Testis (tissue), 3 donors: Measurements from ENCODE around the gene FGF12. TPM values are rescaled to one million over a fixed set of nuclear protein-coding genes. Genes with fewer than 3 reads are reported as not detected.

Experiments used
- DNase-seq: peaks from one replicate; pipeline ENCODE4 v3.0.0-alpha.2; 2019
- H3K27ac ChIP-seq, 2 donors: fragments of 200-600 bp; sonication (generic); one replicate each; pipeline ENCODE4 v1.5.1; 2019
- H3K27me3 ChIP-seq: fragments of 200-600 bp; sonication (generic); one replicate; pipeline ENCODE4 v1.5.1; 2019
- H3K36me3 ChIP-seq: fragments of 200-600 bp; sonication (generic); one replicate; pipeline ENCODE4 v1.5.1; 2017; ENCODE audit warnings: low read depth; ENCODE audit errors: missing control alignments
- H3K4me1 ChIP-seq: fragments of 200-600 bp; sonication (generic); one replicate; pipeline ENCODE4 v1.5.1; 2019
- H3K4me3 ChIP-seq, 2 donors: fragments of 200-600 bp; sonication (generic); one replicate each; pipeline ENCODE4 v1.5.1; 2017 to 2019
- H3K9me3 ChIP-seq: fragments of 200-600 bp; sonication (generic); one replicate; pipeline ENCODE4 v1.5.1; 2017
- POLR2A ChIP-seq: fragments of 450-650 bp; IDR thresholded peaks from one replicate; pipeline ENCODE4 v1.6.1; 2017; ENCODE audit warnings: antibody characterized with exemption, mild to moderate bottlenecking, moderate library complexity
- WGBS, 2 donors: methylation state at CpG; one replicate each; pipeline ENCODE4 v1.1.5; 2018; 5-methylcytosine and 5-hydroxymethylcytosine counted together
- intact Hi-C: fragments of 100-400 bp; cut with DNase I; formaldehyde crosslinking; loops from one replicate; pipeline ENCODE4 v1.15.1; 2023; ENCODE audit warnings: low total_unique reads
- polyA plus RNA-seq: library from polyadenylated mRNA; stranded (reverse); fragments of 350-450 nt; fragmentation: Illumina TruSeq; extraction: RNeasy Lipid Tissue Mini Kit (QIAGEN cat#74804); gene quantifications from one replicate; pipeline ENCODE4 v1.2.3, GENCODE V29; 2014; ENCODE audit warnings: low read depth, low replicate concordance; ENCODE audit not compliant: insufficient read depth
- total RNA-seq, 2 donors: library from RNA; depleted of rRNA; stranded (reverse); fragments of >200 nt; gene quantifications; one replicate each; pipeline ENCODE4 v1.2.3, GENCODE V29; 2016
- TF ChIP-seq, protein P1 (sequence below), 3 experiments: fragments of 450-650 bp in 2 of 3; fragments of 200-600 bp in 1 of 3; sonication (generic) in 1 of 3; IDR thresholded peaks; one replicate each; pipeline ENCODE4 v1.5.1; 2016 to 2019; ENCODE audit warnings: antibody characterized with exemption in 3 of 3, mild to moderate bottlenecking in 2 of 3, moderate library complexity in 1 of 3

The FGF12 gene
- total and polyA plus RNA-seq, 3 donors from 2014 or later, result 2.3 to 3.3 (median 3.0) TPM

DNA sequence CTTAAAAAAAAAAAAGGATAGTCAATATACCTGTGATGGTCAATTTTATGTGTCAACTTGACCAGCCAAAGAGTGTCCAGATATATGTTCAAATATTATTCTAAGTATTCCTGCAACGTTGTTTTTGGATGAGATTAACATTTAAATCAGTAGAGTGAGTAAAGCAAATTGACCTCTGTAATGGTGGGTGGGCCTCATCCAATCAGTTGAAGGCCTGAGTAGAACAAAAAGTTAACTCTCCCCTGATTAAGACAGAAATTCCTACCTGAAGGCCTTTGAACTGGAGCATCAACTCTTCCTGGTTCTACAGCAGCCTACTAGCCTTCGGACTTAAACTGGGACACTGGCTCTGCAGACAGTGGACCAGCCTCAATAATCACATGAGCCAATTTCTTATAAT is 154.1 kb downstream of the FGF12 start:
- no peak overlapping the region for H3K4me3 ChIP-seq
- no peaks in the 10 kb centered on the region for H3K27me3 ChIP-seq
- no peaks in the 10 kb centered on the region for H3K4me1 ChIP-seq
- 84 to 85% methylated on average over 2 of the region's 2 CpGs for WGBS, 2 donors
- H3K27ac ChIP-seq, result no peak overlapping the region
- H3K36me3 ChIP-seq, result no peaks in the 10 kb centered on the region
- no peak for DNase-seq
- intact Hi-C loops, result no loop called here
- TF ChIP-seq, protein P1, sequence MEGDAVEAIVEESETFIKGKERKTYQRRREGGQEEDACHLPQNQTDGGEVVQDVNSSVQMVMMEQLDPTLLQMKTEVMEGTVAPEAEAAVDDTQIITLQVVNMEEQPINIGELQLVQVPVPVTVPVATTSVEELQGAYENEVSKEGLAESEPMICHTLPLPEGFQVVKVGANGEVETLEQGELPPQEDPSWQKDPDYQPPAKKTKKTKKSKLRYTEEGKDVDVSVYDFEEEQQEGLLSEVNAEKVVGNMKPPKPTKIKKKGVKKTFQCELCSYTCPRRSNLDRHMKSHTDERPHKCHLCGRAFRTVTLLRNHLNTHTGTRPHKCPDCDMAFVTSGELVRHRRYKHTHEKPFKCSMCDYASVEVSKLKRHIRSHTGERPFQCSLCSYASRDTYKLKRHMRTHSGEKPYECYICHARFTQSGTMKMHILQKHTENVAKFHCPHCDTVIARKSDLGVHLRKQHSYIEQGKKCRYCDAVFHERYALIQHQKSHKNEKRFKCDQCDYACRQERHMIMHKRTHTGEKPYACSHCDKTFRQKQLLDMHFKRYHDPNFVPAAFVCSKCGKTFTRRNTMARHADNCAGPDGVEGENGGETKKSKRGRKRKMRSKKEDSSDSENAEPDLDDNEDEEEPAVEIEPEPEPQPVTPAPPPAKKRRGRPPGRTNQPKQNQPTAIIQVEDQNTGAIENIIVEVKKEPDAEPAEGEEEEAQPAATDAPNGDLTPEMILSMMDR (IDR thresholded peaks at IDR 0.05), result no peak
- no peak for TF ChIP-seq POLR2A
- no peaks in the 10 kb centered on the region for H3K9me3 ChIP-seq

DNA sequence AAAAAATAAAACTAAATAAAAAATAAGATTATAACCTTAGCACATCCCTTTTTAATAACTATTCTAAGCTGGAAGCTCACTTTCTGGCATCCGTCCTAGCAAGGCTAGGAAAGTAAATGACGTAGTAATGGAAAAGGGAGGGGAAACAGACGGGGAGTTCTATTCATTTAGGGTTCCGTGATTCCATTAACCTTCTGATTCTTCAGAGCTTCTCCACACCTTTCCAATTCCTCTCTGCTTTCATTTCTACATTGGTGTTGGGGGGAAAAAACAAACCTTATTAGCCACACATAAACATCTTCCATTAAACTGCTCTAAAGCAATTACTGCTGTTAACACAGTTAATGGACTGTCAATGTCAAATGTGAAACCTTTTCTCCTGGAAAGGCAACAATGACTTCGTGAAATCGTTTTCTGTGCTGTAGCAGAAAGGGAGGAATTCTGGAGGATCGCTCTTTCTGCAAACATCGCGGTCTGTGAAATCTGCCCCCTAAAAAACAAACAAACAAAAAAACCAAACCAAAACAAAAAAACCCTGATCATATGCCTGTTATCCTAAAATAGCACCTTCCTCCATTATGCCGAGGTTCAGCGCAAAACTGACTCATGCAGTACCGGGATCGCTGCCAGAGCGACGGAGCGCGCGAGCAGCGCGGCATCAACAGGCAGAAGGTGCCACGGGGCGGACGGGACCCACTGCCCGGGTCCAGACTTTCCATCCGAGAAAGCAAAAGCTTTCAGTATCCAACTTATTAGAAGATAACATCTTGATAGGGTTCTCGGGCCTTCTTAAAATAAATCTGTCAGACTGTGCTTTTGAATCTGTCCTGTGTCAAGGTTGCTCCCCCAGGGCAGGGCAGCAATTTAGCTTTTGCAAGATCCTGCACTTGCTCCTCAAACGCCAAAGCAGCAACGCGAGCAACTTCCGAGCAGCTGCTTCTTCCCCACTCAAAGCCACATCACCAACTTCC is 156.2 kb downstream of the FGF12 start:
- peak; percentile 45 for DNase-seq
- Histone ChIP-seq H3K4me1 (no peaks in the 10 kb centered on the region), H3K27me3 (no peaks in the 10 kb centered on the region), H3K4me3 (peak overlapping the region; percentile 25 to 45), H3K27ac (no peak overlapping the region), H3K36me3 (no peaks in the 10 kb centered on the region), H3K9me3 (no peaks in the 10 kb centered on the region)
- TF ChIP-seq, protein P1 (IDR thresholded peaks at IDR 0.05), result no peak
- no peak for TF ChIP-seq POLR2A
- intact Hi-C loops, result no loop called here
- WGBS, 2 donors, result 12 to 35% methylated on average over 30 of the region's 30 CpGs

DNA sequence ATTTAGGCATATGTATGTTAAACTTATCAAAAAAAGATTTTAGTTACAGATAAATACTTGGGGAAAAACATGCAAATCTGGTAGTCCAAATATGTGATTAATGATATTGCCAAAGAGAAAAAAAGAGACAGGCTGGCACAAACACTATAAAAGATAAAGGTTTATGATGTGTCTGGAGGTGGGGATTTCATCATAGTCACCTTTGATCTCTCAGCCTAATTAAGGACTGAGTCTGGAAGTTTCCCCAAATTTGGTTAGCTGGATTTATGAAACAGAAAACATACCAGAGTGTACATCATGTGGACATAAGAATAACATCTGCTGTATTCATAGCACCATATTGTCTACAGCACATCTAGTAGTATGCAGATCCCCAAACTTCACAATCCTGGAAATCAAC is 157.0 kb downstream of the FGF12 start:
- H3K9me3 ChIP-seq, result no peaks in the 10 kb centered on the region
- intact Hi-C loops, result no loop called here
- no peaks in the 10 kb centered on the region for H3K4me1 ChIP-seq
- H3K4me3 ChIP-seq, result peak overlapping the region in 1 of 2 donors; percentile 45
- no peak for DNase-seq
- no peaks in the 10 kb centered on the region for H3K27me3 ChIP-seq
- H3K36me3 ChIP-seq, result no peaks in the 10 kb centered on the region
- no peak for TF ChIP-seq POLR2A
- TF ChIP-seq, protein P1 (IDR thresholded peaks at IDR 0.05), result no peak
- no peak overlapping the region for H3K27ac ChIP-seq

DNA sequence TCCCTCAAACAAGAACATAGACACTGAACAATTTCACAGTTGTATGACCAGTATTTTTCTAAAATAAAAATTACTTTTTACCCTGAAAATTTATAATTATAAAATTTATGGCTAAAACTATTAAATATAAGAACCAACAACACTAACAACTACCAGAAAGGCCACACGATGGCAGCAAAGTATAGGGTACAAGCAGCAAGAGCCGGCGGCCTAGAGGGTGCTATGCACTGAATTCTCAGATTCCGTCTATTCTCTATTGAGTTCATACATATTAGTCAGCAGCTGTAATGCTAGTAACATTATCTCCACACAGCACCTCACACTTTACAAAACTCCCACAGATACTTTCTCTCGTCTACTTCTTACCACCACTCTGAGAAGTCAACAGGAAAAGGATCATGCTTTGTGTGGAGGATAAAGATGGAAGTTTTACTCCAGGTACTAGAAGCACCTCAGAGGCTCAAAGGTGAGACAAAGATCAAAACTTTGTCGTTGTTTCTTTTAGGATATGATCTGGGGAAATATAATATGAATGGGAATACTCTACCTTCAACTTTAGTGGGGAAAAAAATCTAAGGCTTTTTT is 160.5 kb downstream of the FGF12 start:
- 19 to 21% methylated on average over 6 of the region's 6 CpGs for WGBS, 2 donors
- DNase-seq, result peak; percentile 92

More for the DNA sequence above, 160.5 kb downstream of the FGF12 start:
- no peak for TF ChIP-seq POLR2A
- TF ChIP-seq, protein P1 (IDR thresholded peaks at IDR 0.05), result peak; percentile 58 to 71 (median 68)
- no peaks in the 10 kb centered on the region for H3K4me1 ChIP-seq
- H3K27me3 ChIP-seq, result no peaks in the 10 kb centered on the region
- no peaks in the 10 kb centered on the region for H3K36me3 ChIP-seq
- intact Hi-C loops, result loop anchor here (10.0 kb wide), 1 partner anchor 238 kb away; no protein-coding TSS in a partner anchor
- H3K4me3 ChIP-seq, result no peak overlapping the region
- H3K27ac ChIP-seq, result no peak overlapping the region
- H3K9me3 ChIP-seq, result no peaks in the 10 kb centered on the region
